K562 (cell line): ENCODE data around the gene HGS. TPM values are rescaled to one million over a fixed set of nuclear protein-coding genes. Genes with fewer than 3 reads are reported as not detected.

ENCODE experiments used
- ATAC-seq: fragments of 200-7000 bp; cut with Tn5 transposase; 3 replicates; pipeline ENCODE4 v1.9.1; 2020; ENCODE audit warnings: moderate library complexity
- BruUV-seq: library from RNA; stranded (reverse); fragments of 400-500 nt; replicated peaks from 2 replicates; lab custom pipeline; 2021; lab: Mats Ljungman, UMichigan
- CTCF ChIA-PET: fragments of 300-600 bp; formaldehyde crosslinking; extraction: SDS; loops from one replicate; lab custom pipeline; 2021; ENCODE audit warnings: low intra/inter-chr PET ratio; lab: Yijun Ruan, JAX
- POLR2A ChIA-PET: fragments of 300-600, 350-650 bp; sonication (Branson Sonifier 250); formaldehyde crosslinking; extraction: SDS; loops from one replicate; lab custom pipeline; 2021; ENCODE audit warnings: antibody characterized with exemption, inconsistent platforms; lab: Yijun Ruan, JAX
- DNase-seq, 4 experiments: peaks; one replicate each; pipeline versions ENCODE4 v3.0.0 to v3.0.0-alpha.2; 2011 to 2018; ENCODE audit warnings: low spot score in 3 of 4, mixed read lengths in 3 of 4; ENCODE audit errors: extremely low read depth in 1 of 4
- FAIRE-seq: peaks from 2 replicates; lab custom pipeline; 2011; peaks lifted over from hg19 to GRCh38; lab: Jason Lieb, UNC
- H2AFZ ChIP-seq: 2 replicates; pipeline ENCODE4 v1.6.0; 2011; ENCODE audit warnings: low read depth, low read length, control low read depth, inconsistent platforms
- H3K27ac ChIP-seq: fragments of 200-600 bp; 3 replicates; pipeline ENCODE4 v1.8.0; 2011; ENCODE audit warnings: low read depth, mild to moderate bottlenecking, control low read depth, inconsistent platforms, low read length, moderate library complexity, mixed read lengths; ENCODE audit errors: extremely low read depth
- H3K27me3 ChIP-seq, 2 experiments: fragments of 300-600 bp in 1 of 2; 2 replicates in 1 of 2; 3 replicates in 1 of 2; pipeline versions ENCODE4 v1.6.0 to v1.8.0; 2011; ENCODE audit warnings: inconsistent platforms in 2 of 2, low read length in 2 of 2, mild to moderate bottlenecking in 1 of 2, mixed read lengths in 1 of 2, moderate library complexity in 1 of 2; ENCODE audit not compliant: control insufficient read depth in 2 of 2, insufficient read depth in 2 of 2
- H3K36me3 ChIP-seq: fragments of 300-600 bp; 3 replicates; pipeline ENCODE4 v1.8.0; 2011; ENCODE audit warnings: mild to moderate bottlenecking, low read length, inconsistent platforms; ENCODE audit not compliant: control insufficient read depth, insufficient read depth
- H3K4me1 ChIP-seq, 2 experiments: fragments of 200-600 bp in 1 of 2; replicated peaks in 1 of 2; 2 replicates in 1 of 2; 3 replicates in 1 of 2; pipeline versions ENCODE4 v1.5.1 to v1.8.0; 2011; ENCODE audit warnings: inconsistent platforms in 2 of 2, low read length in 2 of 2, mild to moderate bottlenecking in 1 of 2, mixed read lengths in 1 of 2, moderate library complexity in 1 of 2; ENCODE audit not compliant: control insufficient read depth in 2 of 2, insufficient read depth in 2 of 2
- H3K4me2 ChIP-seq: 2 replicates; pipeline ENCODE4 v1.6.1; 2011; ENCODE audit warnings: low read length, control low read depth, inconsistent platforms, mixed read lengths; ENCODE audit not compliant: insufficient read depth
- H3K4me3 ChIP-seq: fragments of 200-600 bp; sonication (generic), shearing (Covaris generic); 2 replicates; pipeline ENCODE4 v1.5.1; 2016; ENCODE audit warnings: control low read depth, inconsistent platforms
- H3K79me2 ChIP-seq: fragments of 200-600 bp; 3 replicates; pipeline ENCODE4 v1.8.0; 2011; ENCODE audit warnings: low read length, inconsistent platforms; ENCODE audit not compliant: control insufficient read depth, insufficient read depth
- H3K9ac ChIP-seq, 2 experiments: 2 replicates each; pipeline versions ENCODE4 v1.6.0 to v1.6.1; 2011; ENCODE audit warnings: low read depth in 2 of 2, low read length in 2 of 2, control low read depth in 1 of 2, inconsistent platforms in 1 of 2, mild to moderate bottlenecking in 1 of 2, mixed read lengths in 1 of 2; ENCODE audit not compliant: insufficient read depth in 1 of 2
- H3K9me1 ChIP-seq: one replicate; pipeline ENCODE4 v1.6.0; 2011; ENCODE audit warnings: inconsistent platforms, mild to moderate bottlenecking, low read length, moderate library complexity; ENCODE audit not compliant: control insufficient read depth, insufficient read depth
- H3K9me3 ChIP-seq: replicated peaks from 2 replicates; pipeline ENCODE4 v1.5.1; 2011; ENCODE audit warnings: low read depth, low read length, inconsistent platforms; ENCODE audit not compliant: control insufficient read depth, insufficient read depth
- H4K20me1 ChIP-seq: replicated peaks from 2 replicates; pipeline ENCODE4 v1.6.1; 2011; ENCODE audit warnings: low read length, inconsistent platforms, mixed read lengths; ENCODE audit not compliant: control insufficient read depth, insufficient read depth
- CHD1 ChIP-seq: fragments of 200-600 bp; sonication (generic); IDR thresholded peaks from one replicate; pipeline ENCODE4 v1.6.1; 2012; ENCODE audit warnings: mild to moderate bottlenecking, moderate library complexity, low read length, inconsistent platforms
- EZH2 ChIP-seq: IDR thresholded peaks from 2 replicates; pipeline ENCODE4 v1.6.1; 2012; ENCODE audit warnings: low read depth, mild to moderate bottlenecking, inconsistent platforms, low read length, borderline replicate concordance
- HDAC3 ChIP-seq: fragments of 450-650 bp; IDR thresholded peaks from 2 replicates; pipeline ENCODE4 v1.6.1; 2018; ENCODE audit warnings: borderline replicate concordance, mild to moderate bottlenecking, moderate library complexity; ENCODE audit not compliant: partially characterized antibody
- MTA2 ChIP-seq: fragments of 450-650 bp; IDR thresholded peaks from 2 replicates; pipeline ENCODE4 v1.6.1; 2016; ENCODE audit warnings: low read depth
- NRF1 ChIP-seq, 2 experiments: fragments of 450-650 bp; IDR thresholded peaks in 1 of 2; conservative IDR thresholded peaks in 1 of 2; 2 replicates each; pipeline ENCODE4 v1.6.1; 2014; ENCODE audit warnings: mild to moderate bottlenecking in 2 of 2
- RBFOX2 ChIP-seq: fragments of 200-400 bp; formaldehyde crosslinking; IDR thresholded peaks from 2 replicates; pipeline ENCODE4 v1.6.1; 2017; ENCODE audit warnings: low read depth, mild to moderate bottlenecking, low read length, moderate library complexity
- RFX1 ChIP-seq: fragments of 450-650 bp; IDR thresholded peaks from 2 replicates; pipeline ENCODE4 v1.6.1; 2016; ENCODE audit warnings: mild to moderate bottlenecking, moderate library complexity
- ZNF589 ChIP-seq: fragments of 200-800 bp; sonication (Bioruptor generic); IDR thresholded peaks from 2 replicates; pipeline ENCODE4 v1.6.1; 2016; ENCODE audit warnings: low read depth, missing genetic modification characterization, missing compliant biosample characterization
- WGBS: fragments of 100-300 bp; shearing (Covaris generic); methylation state at CpG from one replicate; pipeline ENCODE4 v1.1.6; 2016; ENCODE audit warnings: low coverage, mixed read lengths; ENCODE audit not compliant: insufficient coverage; ENCODE audit errors: missing lambda C conversion rate; 5-methylcytosine and 5-hydroxymethylcytosine counted together
- in situ Hi-C: fragments of 300-500 bp; cut with MboI; formaldehyde crosslinking; loops from 4 replicates; pipeline ENCODE4 v1.15.0; 2018; ENCODE audit warnings: inconsistent platforms, mixed read lengths
- intact Hi-C: fragments of 100-400 bp; cut with micrococcal nuclease; formaldehyde crosslinking; loops from 2 replicates; pipeline ENCODE4 v1.14.2; 2022
- polyA plus RNA-seq, 8 experiments: library from polyadenylated mRNA; depleted of rRNA in 4 of 8; stranded (reverse) in 5 of 8; unstranded in 3 of 8; fragments of >200 nt; fragmentation: Nextera tagmentation in 2 of 8; fragmentation: Illumina TruSeq in 1 of 8; extraction: Ambion mirVana in 2 of 8; extraction: Trizol in 1 of 8; gene quantifications; 2 replicates each; pipeline versions ENCODE4 v1.2.1 to v1.2.3, GENCODE V29; 2011 to 2014; ENCODE audit warnings: inconsistent platforms in 1 of 8, missing spikeins in 1 of 8
- total RNA-seq, 7 experiments: library from RNA; depleted of rRNA in 6 of 7; stranded (reverse); fragments of >200 nt in 6 of 7; fragmentation: Illumina TruSeq in 2 of 7; extraction: Trizol in 2 of 7; gene quantifications; 2 replicates each; pipeline versions ENCODE4 v1.2.1 to v1.2.3, GENCODE V29; 2011 to 2021; ENCODE audit warnings: low replicate concordance in 1 of 7
- TF ChIP-seq, protein P1 (sequence below): fragments of 250-450 bp; sonication (Bioruptor Pico); IDR thresholded peaks from 2 replicates; pipeline ENCODE4 v1.4.0; 2020; ENCODE audit warnings: mild to moderate bottlenecking, moderate library complexity
- TF ChIP-seq, protein P2 (sequence below): sonication (generic); formaldehyde crosslinking; IDR thresholded peaks from 2 replicates; pipeline ENCODE4 v1.8.1; 2023; ENCODE audit warnings: mild to moderate bottlenecking, missing genetic modification reagents

Gene HGS
- total and polyA plus RNA-seq, 9 of the 15 experiments (the other 6 are each of a cell fraction or from before 2014, with no cell fraction given) = 3.9 to 176 (median 77.1) TPM

DNA sequence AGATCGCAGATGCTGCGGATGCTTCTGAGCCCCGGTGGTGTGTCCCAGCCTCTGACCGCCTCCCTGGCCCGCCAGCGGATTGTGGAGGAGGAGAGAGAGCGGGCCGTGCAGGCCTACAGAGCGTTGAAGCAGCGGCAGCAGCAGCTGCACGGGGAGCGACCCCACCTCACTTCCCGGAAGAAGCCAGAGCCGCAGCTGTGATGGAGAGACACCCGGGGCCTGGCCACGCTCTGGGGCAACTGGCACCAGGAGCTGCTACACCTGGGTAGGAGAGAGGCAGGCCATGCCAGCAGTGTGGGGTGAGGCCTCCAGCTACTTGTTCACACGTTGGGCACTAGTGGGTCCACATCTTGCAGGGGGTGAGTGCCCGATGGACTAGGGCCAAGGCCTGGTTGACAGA lies 11.3 kb upstream of the HGS start:
- Histone ChIP-seq H3K4me1 (peaks cover 6 to 59% of the 10 kb centered on the region in 2 experiments; a peak in 4 of 5 replicates), H3K79me2 (peaks cover 29% of the 10 kb centered on the region), H3K27me3 (no peaks in the 10 kb centered on the region), H3K9ac (peak overlapping the region in 1 of 2 experiments; percentile 71; a peak in 2 of 4 replicates), H3K27ac (no peak overlapping the region), H3K4me3 (no peak overlapping the region), H4K20me1 (no peaks in the 10 kb centered on the region), H3K9me3 (no peaks in the 10 kb centered on the region)
- FAIRE-seq (no peak), DNase-seq (no peak), ATAC-seq (no peak)
- intact Hi-C loops = no loop called here
- TF ChIP-seq NRF1 (conservative IDR thresholded peaks at IDR 0.05 in 1 of 2, IDR thresholded peaks at IDR 0.05 in 1 of 2) (no peak), HDAC3 (no peak), ZNF589 (CRISPR knock-in tag) (no peak), CHD1 (no peak), RFX1 (no peak), MTA2 (no peak), EZH2 (no peak), RBFOX2 (peak; percentile 52; the same call in 1 of the 2 replicates)
- TF ChIP-seq, protein P1, sequence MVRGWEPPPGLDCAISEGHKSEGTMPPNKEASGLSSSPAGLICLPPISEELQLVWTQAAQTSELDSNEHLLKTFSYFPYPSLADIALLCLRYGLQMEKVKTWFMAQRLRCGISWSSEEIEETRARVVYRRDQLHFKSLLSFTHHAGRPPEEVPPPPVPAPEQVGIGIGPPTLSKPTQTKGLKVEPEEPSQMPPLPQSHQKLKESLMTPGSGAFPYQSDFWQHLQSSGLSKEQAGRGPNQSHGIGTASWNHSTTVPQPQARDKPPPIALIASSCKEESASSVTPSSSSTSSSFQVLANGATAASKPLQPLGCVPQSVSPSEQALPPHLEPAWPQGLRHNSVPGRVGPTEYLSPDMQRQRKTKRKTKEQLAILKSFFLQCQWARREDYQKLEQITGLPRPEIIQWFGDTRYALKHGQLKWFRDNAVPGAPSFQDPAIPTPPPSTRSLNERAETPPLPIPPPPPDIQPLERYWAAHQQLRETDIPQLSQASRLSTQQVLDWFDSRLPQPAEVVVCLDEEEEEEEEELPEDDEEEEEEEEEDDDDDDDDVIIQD (CRISPR knock-in tag) = no peak
- TF ChIP-seq, protein P2, sequence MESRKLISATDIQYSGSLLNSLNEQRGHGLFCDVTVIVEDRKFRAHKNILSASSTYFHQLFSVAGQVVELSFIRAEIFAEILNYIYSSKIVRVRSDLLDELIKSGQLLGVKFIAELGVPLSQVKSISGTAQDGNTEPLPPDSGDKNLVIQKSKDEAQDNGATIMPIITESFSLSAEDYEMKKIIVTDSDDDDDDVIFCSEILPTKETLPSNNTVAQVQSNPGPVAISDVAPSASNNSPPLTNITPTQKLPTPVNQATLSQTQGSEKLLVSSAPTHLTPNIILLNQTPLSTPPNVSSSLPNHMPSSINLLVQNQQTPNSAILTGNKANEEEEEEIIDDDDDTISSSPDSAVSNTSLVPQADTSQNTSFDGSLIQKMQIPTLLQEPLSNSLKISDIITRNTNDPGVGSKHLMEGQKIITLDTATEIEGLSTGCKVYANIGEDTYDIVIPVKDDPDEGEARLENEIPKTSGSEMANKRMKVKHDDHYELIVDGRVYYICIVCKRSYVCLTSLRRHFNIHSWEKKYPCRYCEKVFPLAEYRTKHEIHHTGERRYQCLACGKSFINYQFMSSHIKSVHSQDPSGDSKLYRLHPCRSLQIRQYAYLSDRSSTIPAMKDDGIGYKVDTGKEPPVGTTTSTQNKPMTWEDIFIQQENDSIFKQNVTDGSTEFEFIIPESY (CRISPR knock-in tag) = peak; percentile 92
- TF ChIP-seq, all 486 proteins: peak for 2
- BruUV-seq = no TSS peak
- Histone ChIP-seq H3K36me3 (peaks cover 74% of the 10 kb centered on the region), H3K4me2 (no peak overlapping the region), H3K9me1 (no peaks in the 10 kb centered on the region), H2AFZ (no peak overlapping the region)
- in situ Hi-C loops = no loop called here
- ChIA-PET CTCF (no interaction called here), POLR2A (interaction anchor here (0.8 to 1.9 kb wide), 5 partner anchors 8 to 29 kb away, joined by 3 to 8 read pairs (median 4); partner anchors contain the start of genes ARL16 and HGS)
- WGBS = 89% methylated on average over 10 of the region's 18 CpGs
